GM21825 (cell line): ENCODE measurements around the gene MYBPH.

Experiments
- ATAC-seq: cut with Tn5 transposase; IDR thresholded peaks from one replicate; pipeline ENCODE4 v1.9.1; 2021; ENCODE audit warnings: mild to moderate bottlenecking, moderate library complexity; ENCODE audit not compliant: unreplicated experiment

Gene MYBPH

DNA sequence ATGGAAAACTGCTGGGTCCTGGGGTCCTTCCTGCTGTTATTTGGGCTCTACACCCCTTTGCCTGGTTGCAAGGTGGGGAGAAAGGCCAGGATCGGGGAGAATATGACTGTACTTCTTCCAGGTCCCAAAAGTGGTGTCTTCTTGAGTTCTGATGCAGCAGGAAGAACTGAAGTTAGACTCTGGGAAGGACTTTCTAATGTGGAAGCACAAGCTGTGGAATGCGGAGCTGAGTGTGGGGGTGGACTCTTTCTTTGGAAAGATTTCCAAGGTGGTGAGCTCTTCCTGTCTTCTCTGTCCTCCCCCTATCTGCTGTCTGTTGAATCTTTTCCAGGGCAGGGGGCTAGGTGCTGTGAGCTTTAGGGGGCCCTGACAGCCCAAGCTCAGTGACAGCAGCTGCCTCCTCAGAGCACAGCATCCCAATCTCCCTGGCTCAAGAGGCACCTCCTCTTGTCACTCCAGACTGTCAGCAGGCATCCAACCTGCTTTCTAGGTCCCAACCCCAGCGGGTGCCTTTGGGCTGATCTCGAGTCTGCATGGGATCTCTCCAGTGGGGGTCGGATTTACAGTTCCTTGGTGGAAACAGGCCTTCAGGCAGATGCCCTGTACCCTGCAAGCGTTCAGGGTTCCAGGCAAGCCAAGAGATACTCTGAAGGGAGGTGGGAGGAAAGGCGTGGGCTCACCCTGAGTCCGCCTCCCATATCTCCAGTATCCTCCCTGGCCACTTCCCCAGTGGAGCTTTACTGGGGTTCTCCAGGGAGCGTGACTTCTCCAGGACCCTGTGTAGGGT is 24.9 kb downstream of the MYBPH start:
- ATAC-seq: no peak

DNA sequence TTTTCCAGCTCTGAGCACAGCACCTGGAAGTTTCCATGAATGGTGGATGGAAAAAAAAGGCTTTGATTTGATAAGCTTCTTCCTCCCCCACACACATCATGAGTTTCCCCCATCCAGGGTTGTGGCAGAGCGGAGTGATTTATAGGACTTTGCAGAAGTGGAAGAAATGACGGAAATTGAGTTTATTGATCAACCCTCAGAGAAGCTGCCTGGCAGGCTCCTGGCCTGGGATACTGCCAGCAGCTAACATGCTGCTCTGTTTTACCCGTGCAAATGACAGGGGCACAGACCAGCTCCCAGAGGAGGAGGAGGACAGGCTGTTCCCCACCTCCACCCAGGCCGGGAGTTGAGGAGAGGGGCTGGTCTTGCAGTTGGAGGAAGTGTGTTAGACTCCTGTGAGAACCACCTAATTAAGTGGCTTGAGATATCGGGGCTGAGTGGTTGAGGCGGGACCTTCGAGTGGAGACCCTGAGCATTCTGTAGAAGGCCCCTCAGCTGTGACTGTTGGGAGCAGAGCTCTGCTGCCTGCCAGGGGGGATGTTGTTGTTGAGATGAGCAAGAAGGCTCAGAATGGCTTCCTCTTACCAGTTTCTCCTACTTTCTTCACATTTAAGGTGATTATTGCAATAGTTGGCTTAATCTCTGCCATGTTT is 26.3 kb downstream of the MYBPH start:
- no peak for ATAC-seq

DNA sequence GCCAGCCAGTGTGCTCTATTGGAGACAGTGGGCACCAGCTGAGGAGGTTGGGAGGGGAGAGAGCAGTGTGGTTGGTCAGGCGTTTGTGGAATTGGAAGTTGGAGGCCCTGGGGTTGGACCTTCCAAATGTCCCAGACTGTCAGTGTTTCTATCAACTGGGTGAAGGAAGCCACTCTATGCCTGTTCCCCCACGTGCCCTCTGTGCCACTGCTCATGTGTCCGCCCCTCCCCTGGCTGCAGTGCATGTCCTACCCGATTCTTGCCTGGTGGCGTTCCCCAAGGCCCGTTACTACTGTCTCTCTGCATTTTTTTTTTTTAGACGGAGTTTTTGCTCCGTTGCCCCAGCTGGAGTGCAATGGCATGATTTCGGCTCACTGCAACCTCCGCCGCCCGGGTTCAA is 27.0 kb downstream of the MYBPH start:
- no peak for ATAC-seq

DNA sequence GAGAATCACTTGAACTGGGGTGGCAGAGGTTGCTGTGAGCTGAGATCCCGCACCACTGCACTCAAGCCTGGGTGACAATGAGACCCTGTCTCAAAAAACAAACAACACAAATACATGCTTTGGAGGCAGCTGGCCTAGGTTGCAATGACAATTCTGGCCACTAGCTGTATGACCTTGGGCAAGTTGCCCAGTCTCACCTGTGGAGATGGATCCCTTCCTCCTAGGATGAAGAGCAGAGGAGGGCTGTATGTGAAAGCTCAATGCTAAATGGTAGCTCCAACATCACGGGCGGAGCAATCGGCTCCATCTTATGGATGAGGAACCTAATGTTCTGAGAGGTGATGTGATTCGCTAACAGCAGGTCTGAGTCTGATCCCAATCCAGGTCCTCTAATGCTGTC is 27.5 kb downstream of the MYBPH start:
- no peak for ATAC-seq

DNA sequence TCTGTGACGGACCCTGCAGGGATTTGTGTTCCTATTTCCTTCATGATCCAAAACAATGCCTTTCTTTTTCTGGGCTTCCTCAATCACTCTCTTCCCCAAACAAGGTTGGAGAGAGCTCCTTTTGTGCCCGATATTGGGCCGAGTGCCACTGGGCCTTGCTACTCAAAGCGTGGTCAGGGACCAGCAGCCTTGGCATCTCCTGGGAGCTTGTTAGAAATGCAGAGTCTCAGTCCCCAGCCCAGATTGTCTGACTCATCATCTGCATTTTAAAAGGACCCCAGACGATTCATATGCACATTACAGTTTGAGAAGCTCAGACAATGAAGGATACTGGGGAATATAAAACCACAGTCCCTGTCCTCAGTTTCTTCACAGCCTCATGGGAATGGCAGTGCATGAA is 28.2 kb downstream of the MYBPH start:
- ATAC-seq: no peak

DNA sequence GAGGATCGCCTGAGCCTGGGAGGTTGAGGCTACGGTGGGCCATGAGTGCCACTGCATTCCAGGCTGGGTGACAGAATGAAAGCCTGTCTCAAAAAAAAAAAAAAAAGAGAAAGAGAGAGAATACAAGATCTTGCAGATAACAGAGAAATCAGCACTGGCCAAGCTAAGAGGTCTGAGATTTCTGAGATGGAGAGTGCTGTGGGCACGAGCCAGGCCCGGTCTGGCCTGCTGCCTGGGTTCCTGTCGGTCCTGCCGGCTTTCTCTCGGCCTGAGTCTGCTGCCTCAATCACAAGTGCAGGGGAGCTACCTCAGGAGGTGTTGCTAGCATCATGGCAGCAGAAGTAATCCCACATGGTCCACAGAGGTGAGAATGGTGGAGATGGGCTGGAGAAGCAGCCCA is 29.1 kb downstream of the MYBPH start:
- no peak for ATAC-seq

DNA sequence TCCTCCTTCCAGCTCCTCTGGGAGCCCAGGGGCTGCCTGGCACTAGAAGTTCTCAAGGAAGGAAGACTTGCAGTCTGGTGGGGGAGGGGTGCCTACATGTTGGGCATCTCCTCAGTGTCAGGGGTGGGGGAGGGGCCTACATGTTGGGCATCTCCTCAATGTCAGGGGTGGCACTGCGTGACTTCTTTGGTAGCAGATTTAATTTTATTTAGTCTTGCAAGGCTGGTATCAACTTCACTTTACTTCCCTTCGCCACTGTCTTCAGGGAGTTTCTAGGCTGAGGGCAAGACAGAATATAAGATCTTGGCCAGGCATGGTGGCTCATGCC is 29.6 kb downstream of the MYBPH start:
- ATAC-seq: no peak

DNA sequence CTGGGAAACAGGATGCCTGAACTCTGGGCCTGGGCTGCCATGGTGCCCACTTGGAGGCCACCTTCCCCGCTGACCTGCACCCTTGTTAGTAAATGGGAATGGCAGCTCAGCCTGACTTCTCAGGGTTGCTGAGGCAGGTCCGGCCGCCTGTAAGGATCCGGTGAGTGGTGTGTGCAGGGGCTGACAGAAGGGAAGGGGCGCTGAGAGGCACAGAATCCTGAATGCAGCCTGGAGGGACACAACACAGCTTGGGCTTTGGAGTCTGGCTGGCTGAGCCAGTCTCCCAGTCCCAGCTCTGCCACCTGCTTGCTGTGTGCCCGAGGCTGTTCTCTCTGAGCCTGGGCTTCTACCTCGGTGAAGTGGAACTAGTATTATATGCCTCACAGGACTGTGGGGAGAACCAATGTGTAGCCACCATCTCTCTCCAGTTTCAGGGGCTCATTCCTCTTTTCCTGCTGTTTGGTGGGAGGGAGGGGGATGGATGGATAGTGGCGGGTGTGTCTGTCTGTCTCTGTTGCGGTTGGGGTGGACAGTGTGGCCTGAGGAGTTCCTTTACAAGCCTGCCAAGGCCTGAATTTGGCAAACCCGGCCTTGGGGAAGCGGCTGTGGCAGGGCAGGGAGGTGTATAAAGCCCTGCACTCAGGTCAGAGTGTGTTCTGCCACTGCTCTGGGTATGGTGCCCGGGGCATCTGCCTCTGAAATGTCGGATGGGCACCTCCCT is 30.1 kb downstream of the MYBPH start:
- ATAC-seq: no peak

DNA sequence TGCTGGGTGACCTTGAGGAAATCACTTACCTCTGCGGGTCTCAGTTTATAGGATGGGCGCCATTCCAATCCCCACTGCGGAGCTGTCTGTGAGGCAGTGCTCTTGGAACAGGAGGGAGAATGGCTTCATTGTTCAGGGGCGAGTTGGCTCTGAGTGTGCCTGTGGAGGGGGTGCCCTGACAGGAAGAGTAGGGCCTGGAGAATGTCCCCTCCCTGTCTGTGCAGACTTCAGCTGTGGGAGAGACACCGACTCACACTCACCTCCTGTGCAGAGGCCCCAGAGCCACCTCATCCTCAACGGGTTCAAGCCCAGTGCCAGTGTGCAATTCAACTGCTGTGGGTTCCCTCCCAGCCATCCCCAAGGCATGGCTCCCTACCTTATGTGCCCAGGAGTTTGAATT is 31.0 kb downstream of the MYBPH start:
- ATAC-seq: no peak

DNA sequence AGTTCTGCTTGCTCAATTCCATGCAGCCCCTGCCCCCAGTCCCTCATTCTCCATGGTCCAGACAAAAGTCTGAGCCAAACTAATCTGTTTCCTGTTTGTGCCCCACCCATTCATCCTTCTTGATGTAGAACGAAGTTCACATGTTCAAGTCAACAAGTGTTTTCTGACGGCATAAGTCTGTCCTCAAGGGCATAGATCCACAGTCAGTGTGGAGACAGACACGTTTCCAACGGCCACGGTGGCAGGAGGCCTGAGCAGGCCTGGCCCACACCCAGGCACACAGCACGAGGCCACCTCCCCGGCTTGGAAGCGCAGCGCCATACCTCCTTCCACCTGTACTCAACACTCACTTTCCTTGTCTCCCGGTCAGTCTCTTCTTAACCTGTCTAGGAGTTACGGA is 32.0 kb downstream of the MYBPH start:
- ATAC-seq: no peak

DNA sequence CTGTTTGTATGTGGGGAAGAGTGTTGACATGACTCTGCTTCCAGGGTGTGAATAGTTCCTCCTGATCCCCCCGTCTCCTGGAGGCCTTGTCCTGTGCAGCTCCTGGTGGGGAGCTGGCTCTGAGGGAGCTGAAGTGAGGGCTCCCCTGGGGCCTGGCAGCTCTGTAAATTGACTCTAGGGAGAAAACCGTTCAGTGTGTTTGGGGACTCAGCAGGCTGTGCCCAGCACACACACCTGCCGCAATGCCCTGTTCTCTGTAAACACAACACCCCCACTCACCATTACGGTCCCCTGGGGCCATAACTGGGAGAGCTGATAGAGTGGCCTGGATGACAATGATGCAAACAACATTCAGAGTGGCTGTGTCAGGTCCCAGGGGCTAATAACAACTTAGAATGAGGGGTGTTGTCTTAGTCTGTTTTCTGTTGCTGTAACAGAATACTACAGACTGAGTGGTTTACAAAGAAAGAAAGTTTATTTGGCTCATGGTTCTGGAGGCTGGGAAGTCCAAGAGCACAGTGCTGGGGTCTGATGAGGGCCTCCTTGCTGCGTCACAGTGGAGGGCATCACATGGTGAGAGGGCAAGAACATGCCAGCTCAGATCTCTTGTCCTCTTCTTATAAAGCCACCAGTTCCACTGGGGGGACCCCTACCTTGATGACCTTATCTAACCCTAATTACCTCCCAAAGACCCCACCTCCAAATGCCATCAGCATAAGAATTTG is 32.8 kb downstream of the MYBPH start:
- ATAC-seq: no peak

DNA sequence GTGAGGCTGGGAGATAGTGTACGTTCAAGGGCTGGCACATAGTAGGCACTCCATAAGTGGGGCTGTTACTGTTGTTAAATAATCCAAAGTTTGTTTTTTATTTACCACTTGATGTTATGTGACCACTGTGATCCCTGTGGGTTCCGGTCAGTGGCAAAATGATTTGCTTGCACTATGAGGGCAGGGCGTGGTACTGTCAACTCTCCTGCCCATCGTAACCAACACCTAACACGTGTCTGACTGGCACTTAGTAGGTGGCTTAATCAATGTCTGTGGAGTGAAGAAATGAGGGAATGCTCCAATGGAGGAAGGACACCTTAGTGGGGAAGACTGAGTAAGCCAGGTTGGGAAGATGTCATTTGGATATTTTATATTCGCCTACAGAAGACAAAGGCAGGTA is 33.5 kb downstream of the MYBPH start:
- ATAC-seq: no peak

DNA sequence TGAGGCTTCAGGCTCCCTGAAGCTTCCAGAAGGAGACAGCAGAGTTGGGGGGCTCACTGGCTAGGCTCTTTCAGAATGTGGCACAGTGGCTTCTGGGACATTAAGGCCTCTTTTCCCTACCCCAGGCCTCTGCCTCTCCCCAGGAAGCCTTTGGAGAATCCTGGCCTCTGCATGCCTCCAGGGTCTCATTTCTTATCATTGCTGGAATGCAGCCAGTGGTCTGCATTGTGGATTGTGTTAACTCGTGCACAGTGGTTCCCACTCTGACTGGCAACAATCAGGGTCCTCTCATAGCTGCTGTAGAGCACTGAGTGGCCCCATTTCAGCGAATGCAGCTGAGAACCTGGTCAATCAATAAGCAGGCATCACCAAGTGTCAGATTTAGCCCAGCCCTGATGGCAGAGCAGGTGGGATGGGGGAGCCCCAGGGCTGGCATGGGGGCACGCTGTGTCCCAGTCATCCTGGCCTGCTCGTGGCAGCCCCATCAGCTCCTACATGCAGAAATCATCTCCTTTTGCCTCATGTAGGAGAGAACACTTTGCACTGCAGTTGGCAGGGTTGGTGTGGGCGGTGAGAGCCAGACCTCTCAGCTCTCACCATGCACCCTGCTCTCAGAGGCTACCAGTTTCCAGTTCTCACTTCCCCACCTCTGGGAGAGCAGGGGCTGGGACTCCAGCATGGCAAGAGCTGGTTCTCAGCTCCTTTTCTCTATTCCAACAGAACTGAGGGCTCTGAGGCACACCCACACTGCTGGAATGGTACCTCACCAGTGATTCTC is 34.7 kb downstream of the MYBPH start:
- ATAC-seq: no peak

DNA sequence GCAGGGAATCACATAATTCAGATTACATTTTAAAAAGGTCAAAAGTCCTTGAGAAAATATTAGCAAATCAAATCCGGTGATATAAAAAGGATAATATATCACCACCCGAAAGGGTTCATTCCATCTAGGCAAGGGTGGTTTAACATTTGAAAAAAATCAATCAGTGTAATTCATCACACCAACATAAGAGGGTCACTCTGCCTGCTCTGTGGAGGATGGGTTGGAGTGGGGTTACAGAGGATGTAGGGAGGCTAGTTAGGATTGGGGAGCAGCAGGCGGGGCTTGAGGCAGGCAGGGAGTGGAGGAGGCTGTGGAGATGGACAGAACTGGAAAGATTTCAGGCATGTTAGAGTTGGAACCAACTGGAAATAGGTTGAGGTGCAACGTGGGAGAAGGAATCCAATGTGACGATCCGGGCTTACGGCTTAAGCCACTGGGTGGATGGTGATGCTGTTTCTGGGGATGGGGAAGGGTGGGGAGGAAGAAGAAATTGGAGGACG is 35.6 kb downstream of the MYBPH start:
- no peak for ATAC-seq

DNA sequence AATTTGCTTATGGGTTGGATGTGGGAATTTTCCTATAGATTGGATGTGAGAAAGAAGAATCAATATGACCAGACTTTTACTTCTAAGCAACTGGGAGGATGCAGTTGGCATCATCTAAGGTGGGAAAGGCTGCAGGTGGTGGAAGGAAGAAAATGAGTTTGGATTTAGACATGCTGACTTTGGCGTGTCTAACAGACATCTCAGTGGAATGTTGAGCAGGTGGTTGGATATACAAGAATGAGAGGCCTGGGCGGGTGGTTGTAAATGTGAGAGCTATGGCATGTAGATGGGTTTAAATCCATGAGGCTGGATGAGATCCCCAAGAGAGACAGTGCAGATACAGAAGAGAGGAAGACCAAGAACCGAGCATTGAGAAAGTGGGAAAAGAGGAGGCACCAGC is 37.6 kb downstream of the MYBPH start:
- no peak for ATAC-seq

DNA sequence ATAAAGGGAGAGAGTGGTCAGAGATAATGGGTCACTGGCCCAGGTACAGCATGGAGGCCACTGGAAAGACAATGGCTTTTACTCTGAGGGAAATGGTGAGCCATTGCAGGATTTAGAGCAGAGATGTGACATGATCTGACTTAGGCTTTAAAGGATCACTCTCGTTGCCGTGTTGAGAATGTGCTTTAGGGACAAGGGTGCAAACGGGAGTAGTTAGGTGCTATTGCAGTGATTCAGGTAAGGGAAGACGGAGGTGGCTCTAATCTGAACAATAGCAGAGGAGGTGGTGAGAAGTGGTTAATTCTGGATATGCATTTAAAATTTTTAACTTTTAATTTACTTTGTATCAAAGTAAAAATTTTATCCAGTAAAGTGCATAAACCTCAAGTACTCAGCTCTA is 38.3 kb downstream of the MYBPH start:
- no peak for ATAC-seq

DNA sequence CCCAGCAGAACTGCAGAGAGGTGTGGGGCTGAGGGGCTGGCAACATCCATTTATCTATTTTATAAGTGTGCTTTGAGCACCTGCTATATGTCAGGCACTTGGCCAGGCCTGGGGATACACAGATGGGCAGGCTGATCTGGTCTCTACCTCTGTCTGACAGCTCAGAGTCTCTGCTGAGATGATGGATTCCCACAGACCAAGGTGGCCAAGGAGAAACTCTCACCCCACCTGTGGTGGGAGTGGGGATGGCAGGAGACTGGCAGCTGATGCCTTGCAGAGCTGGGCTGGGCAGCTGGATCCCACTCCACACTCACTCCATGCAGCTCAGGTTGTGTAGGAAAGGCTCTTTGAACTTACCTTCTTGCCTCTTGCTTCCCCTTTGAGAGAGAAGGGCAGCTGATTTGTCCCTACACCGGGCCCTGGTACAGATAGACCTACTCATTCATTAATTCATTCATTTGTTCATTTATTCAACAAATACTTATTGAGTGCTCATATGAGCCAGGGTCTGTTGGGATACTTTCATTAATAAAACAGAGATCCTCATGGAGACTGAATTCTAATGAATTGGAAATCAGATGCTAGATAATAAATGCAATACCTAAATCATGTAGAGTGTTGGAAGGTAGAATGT is 39.1 kb downstream of the MYBPH start:
- ATAC-seq: no peak

DNA sequence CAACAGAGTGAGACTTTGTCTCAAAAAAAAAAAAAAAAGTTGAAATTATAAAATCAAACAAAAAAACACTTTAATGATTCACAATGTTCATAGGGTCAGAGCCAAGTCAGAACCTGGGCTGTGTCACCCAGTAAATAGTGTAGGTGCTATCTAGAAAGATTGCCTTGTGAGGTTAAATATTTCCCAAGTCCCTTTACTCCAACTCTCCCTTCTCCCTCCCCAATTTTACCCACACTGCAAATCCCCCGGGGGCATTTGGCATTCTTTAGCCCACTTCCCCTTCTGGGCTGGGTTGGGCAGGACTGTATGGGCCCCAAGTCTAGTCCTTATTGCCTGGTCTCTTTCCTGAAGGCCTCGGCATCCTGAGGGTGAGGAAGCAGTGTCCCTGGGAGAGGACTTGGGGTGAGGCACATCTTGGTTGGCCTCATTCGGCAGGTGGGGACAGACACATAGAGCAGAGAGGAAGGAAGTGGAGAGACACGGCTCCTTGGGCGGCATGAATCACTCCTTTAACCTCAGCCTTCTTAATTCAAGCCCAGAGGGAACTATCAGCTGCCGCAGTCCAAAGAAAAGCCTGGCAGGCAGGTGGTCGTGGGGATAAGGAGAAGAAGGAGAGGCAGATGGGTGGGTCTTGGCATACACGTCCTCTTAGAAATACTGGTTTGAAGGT is 39.9 kb downstream of the MYBPH start:
- ATAC-seq: no peak

DNA sequence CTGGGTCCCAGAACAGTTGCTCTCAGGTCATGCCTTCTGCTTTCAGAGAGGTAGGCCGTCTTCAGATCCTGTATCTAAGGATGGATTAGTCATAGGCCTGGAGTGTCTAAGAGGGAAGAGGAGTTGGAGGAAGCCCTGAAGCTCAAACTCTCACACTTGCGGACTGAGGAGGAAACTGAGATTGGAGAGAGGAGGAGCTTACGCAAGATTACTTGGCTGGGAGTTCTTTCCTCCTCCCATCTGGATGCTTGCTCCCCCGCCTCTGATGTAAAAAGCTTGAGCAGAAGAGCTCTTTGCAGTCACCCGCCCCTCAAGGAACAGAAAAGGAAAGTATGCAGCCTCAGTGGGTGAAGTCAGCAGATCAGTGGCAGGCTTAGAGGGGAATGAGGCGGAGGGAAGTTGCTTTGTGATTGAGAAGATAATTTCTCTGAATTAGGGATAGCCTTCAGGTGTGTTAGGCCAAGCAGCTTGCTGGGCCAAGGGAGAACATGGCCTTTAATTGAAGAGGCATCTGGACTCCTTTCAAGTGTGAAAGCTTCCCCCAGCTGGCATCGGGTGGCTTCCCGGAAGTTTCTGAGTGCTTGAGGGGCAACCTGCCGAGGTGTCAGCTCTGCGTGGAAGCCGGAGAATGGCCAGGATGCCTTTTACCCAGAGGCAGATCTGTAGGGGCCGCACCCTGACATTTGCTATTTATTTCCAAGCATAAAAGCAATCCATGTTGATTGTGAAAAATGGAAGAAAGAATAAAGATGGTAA is 41.5 kb downstream of the MYBPH start:
- ATAC-seq: no peak
